Measurements from ENCODE around the gene RNF14.

GRCh38 chr5:141954194-141954593, 14.7 kb upstream of the RNF14 start:
- TF ChIP-seq ARNTL (CRISPR knock-in tag; IDR thresholded peaks at IDR 0.05; ENCODE audit: borderline replicate concordance, low read depth) (no peak), ESRRG (CRISPR knock-in tag; IDR thresholded peaks at IDR 0.05) (no peak), TSHZ2 (CRISPR knock-in tag; IDR thresholded peaks at IDR 0.05) (no peak), ZFP30 (CRISPR knock-in tag; IDR thresholded peaks at IDR 0.05) (no peak), ZC3H10 (CRISPR knock-in tag; IDR thresholded peaks at IDR 0.05) (no peak), ZFP3 (CRISPR knock-in tag; IDR thresholded peaks at IDR 0.05) (no peak), ZNF70 (CRISPR knock-in tag; IDR thresholded peaks at IDR 0.05) (no peak), CSDC2 (CRISPR knock-in tag; IDR thresholded peaks at IDR 0.05) (no peak), ZNF565 (CRISPR knock-in tag; conservative IDR thresholded peaks at IDR 0.05; ENCODE audit: low read depth) (no peak), GLIS3 (CRISPR knock-in tag; IDR thresholded peaks at IDR 0.05) (no peak), POU6F1 (CRISPR knock-in tag; IDR thresholded peaks at IDR 0.05; ENCODE audit: borderline replicate concordance, low read depth) (no peak), PPARA (CRISPR knock-in tag; IDR thresholded peaks at IDR 0.05; ENCODE audit: borderline replicate concordance) (no peak), TOX (CRISPR knock-in tag; IDR thresholded peaks at IDR 0.05; ENCODE audit: borderline replicate concordance) (no peak)
- TF ChIP-seq, protein P1, sequence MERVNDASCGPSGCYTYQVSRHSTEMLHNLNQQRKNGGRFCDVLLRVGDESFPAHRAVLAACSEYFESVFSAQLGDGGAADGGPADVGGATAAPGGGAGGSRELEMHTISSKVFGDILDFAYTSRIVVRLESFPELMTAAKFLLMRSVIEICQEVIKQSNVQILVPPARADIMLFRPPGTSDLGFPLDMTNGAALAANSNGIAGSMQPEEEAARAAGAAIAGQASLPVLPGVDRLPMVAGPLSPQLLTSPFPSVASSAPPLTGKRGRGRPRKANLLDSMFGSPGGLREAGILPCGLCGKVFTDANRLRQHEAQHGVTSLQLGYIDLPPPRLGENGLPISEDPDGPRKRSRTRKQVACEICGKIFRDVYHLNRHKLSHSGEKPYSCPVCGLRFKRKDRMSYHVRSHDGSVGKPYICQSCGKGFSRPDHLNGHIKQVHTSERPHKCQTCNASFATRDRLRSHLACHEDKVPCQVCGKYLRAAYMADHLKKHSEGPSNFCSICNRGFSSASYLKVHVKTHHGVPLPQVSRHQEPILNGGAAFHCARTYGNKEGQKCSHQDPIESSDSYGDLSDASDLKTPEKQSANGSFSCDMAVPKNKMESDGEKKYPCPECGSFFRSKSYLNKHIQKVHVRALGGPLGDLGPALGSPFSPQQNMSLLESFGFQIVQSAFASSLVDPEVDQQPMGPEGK (CRISPR knock-in tag; IDR thresholded peaks at IDR 0.05; ENCODE audit: borderline replicate concordance), result no peak
